ENCODE measurements around the gene CCSER1. TPM values are rescaled to one million over a fixed set of nuclear protein-coding genes. Genes with fewer than 3 reads are reported as not detected.
"Not testable (repeated sequence)": the region's sequence is repeated elsewhere in the genome, so short reads cannot be mapped to it uniquely, and the experiment has no call there.

Gene CCSER1
- total RNA-seq, 1 donor from 2014 or later: 8.4 TPM

- Histone ChIP-seq H3K27ac (no peak overlapping the region), H3K27me3 (ENCODE audit: low read depth) (no peaks in the 10 kb centered on the region), H3K4me3 (no peak overlapping the region), H3K9me3 (no peaks in the 10 kb centered on the region), H3K4me1 (no peaks in the 10 kb centered on the region), H3K36me3 (no peaks in the 10 kb centered on the region)
- intact Hi-C loops (cut with DNase I): no loop called here
- DNase-seq (no peak), ATAC-seq (no peak)
- no peak for TF ChIP-seq CTCF (IDR thresholded peaks at IDR 0.05)
Measured at GRCh38 chr4:90825849-90826248, 698.7 kb downstream of the CCSER1 start.

- Histone ChIP-seq H3K4me1 (no peaks in the 10 kb centered on the region), H3K9me3 (no peaks in the 10 kb centered on the region), H3K36me3 (no peaks in the 10 kb centered on the region), H3K4me3 (no peak overlapping the region), H3K27me3 (ENCODE audit: low read depth) (no peaks in the 10 kb centered on the region), H3K27ac (no peak overlapping the region)
- DNase-seq: no peak
- TF ChIP-seq CTCF (IDR thresholded peaks at IDR 0.05): no peak
- intact Hi-C loops (cut with DNase I): no loop called here
- ATAC-seq: no peak
Measured at GRCh38 chr4:90833706-90834105, 706.5 kb downstream of the CCSER1 start.

GRCh38 chr4:90837241-90837640 is 710.0 kb downstream of the CCSER1 start:
- no peak for TF ChIP-seq CTCF (IDR thresholded peaks at IDR 0.05)
- H3K4me1 ChIP-seq: no peaks in the 10 kb centered on the region
- ATAC-seq (no peak), DNase-seq (no peak)
- H3K36me3 ChIP-seq: no peaks in the 10 kb centered on the region
- H3K27ac ChIP-seq: no peak overlapping the region
- no peaks in the 10 kb centered on the region for H3K27me3 ChIP-seq (ENCODE audit: low read depth)
- intact Hi-C loops (cut with DNase I): no loop called here
- H3K4me3 ChIP-seq: no peak overlapping the region
- H3K9me3 ChIP-seq: no peaks in the 10 kb centered on the region

GRCh38 chr4:90838859-90839258 is 711.7 kb downstream of the CCSER1 start:
- intact Hi-C loops (cut with DNase I); DNase-seq: not testable (repeated sequence)

GRCh38 chr4:90840291-90840690 is 713.1 kb downstream of the CCSER1 start:
- no peaks in the 10 kb centered on the region for H3K9me3 ChIP-seq
- no peak overlapping the region for H3K4me3 ChIP-seq
- DNase-seq: no peak
- ATAC-seq: no peak
- H3K27me3 ChIP-seq (ENCODE audit: low read depth): no peaks in the 10 kb centered on the region
- no peak overlapping the region for H3K27ac ChIP-seq
- intact Hi-C loops (cut with DNase I): no loop called here
- H3K36me3 ChIP-seq: no peaks in the 10 kb centered on the region
- no peaks in the 10 kb centered on the region for H3K4me1 ChIP-seq
- TF ChIP-seq CTCF (IDR thresholded peaks at IDR 0.05): no peak

More at GRCh38 chr4:90838859-90839258, 711.7 kb downstream of the CCSER1 start:
- not testable (repeated sequence) for H3K27ac ChIP-seq; H3K9me3 ChIP-seq; H3K4me1 ChIP-seq; H3K36me3 ChIP-seq; H3K27me3 ChIP-seq (ENCODE audit: low read depth); ATAC-seq; H3K4me3 ChIP-seq

- TF ChIP-seq CTCF (IDR thresholded peaks at IDR 0.05): no peak
- no peaks in the 10 kb centered on the region for H3K27me3 ChIP-seq (ENCODE audit: low read depth)
- intact Hi-C loops (cut with DNase I): no loop called here
Measured at GRCh38 chr4:90840828-90841227, 713.6 kb downstream of the CCSER1 start.

More at GRCh38 chr4:90840828-90841227, 713.6 kb downstream of the CCSER1 start:
- no peak overlapping the region for H3K4me3 ChIP-seq
- H3K4me1 ChIP-seq: no peaks in the 10 kb centered on the region
- H3K9me3 ChIP-seq: no peaks in the 10 kb centered on the region
- DNase-seq (no peak), ATAC-seq (peak in 1 of 2 donors; percentile 43)
- H3K27ac ChIP-seq: no peak overlapping the region
- no peaks in the 10 kb centered on the region for H3K36me3 ChIP-seq
